Right atrium auricular region (tissue), 2 donors: ENCODE results near the gene HLA-DPB1. TPM values are rescaled to one million over a fixed set of nuclear protein-coding genes. Genes with fewer than 3 reads are reported as not detected.

Experiments
- DNase-seq: peaks from one replicate; pipeline ENCODE4 v3.0.0-alpha.2; 2019; ENCODE audit warnings: low spot score
- H3K27ac ChIP-seq, 2 donors: fragments of 200-600 bp; sonication (generic); 1 replicate in 1 of 2; 2 replicates in 1 of 2; pipeline ENCODE4 v1.5.1; 2016 to 2019
- H3K27me3 ChIP-seq, 2 donors: fragments of 200-600 bp; sonication (generic); one replicate each; pipeline versions ENCODE4 v1.5.1 to v1.6.0; 2017 to 2019
- H3K36me3 ChIP-seq: fragments of 200-600 bp; sonication (generic); one replicate; pipeline ENCODE4 v1.5.1; 2016
- H3K4me1 ChIP-seq, 2 donors: fragments of 200-600 bp; sonication (generic); one replicate each; pipeline versions ENCODE4 v1.5.1 to v1.6.0; 2017 to 2019
- H3K4me3 ChIP-seq, 2 donors: fragments of 200-600 bp; sonication (generic); 1 replicate in 1 of 2; 2 replicates in 1 of 2; pipeline ENCODE4 v1.5.1; 2017 to 2019; ENCODE audit warnings: mild to moderate bottlenecking in 1 of 2, moderate library complexity in 1 of 2
- H3K9me3 ChIP-seq, 2 donors: fragments of 200-600 bp; sonication (generic); one replicate each; pipeline ENCODE4 v1.5.1; 2019
- CTCF ChIP-seq, 2 donors: fragments of 200-600 bp; sonication (generic); IDR thresholded peaks; one replicate each; pipeline ENCODE4 v1.5.1; 2019; ENCODE audit warnings: antibody characterized with exemption in 2 of 2
- total RNA-seq, 2 donors: library from RNA; depleted of rRNA; stranded (reverse); fragments of >200 nt; gene quantifications; one replicate each; pipeline ENCODE4 v1.1.0, GENCODE V29; 2016

HLA-DPB1 gene
- total RNA-seq, 2 donors from 2014 or later, result 22.0 to 76.7 TPM

GRCh38 chr6:33073431-33073871 is 2.3 kb upstream of the HLA-DPB1 start, which contains the start of gene HLA-DPA1:
Gene HLA-DPA1 (minus strand): TSS chr6:33073649.
- Histone ChIP-seq H3K27ac (peak within 1 kb of the TSS; percentile 40), H3K27me3 (no peaks in the 10 kb centered on the region), H3K4me3 (peak within 1 kb of the TSS; percentile 26 to 33), H3K4me1 (no peaks in the 10 kb centered on the region), H3K9me3 (no peaks in the 10 kb centered on the region), H3K36me3 (no peaks in the 10 kb centered on the region)
- TF ChIP-seq CTCF (IDR thresholded peaks at IDR 0.05), result no peak
- DNase-seq, result no peak

GRCh38 chr6:33075208-33075567 is 602 bp upstream of the HLA-DPB1 start:
- Histone ChIP-seq H3K27ac (peak overlapping the region; percentile 29 to 66), H3K4me1 (peaks cover 0 to 4% of the 10 kb centered on the region in 2 donors), H3K36me3 (no peaks in the 10 kb centered on the region), H3K9me3 (no peaks in the 10 kb centered on the region), H3K27me3 (no peaks in the 10 kb centered on the region), H3K4me3 (no peak overlapping the region)
- no peak for TF ChIP-seq CTCF (IDR thresholded peaks at IDR 0.05)
- DNase-seq, result no peak

GRCh38 chr6:33076406-33076934 is 680 bp downstream of the HLA-DPB1 start:
- no peak for DNase-seq
- H3K9me3 ChIP-seq, result no peaks in the 10 kb centered on the region
- H3K27ac ChIP-seq, result peak overlapping the region; percentile 66 to 74
- peak overlapping the region; percentile 15 to 42 for H3K4me3 ChIP-seq
- no peaks in the 10 kb centered on the region for H3K36me3 ChIP-seq
- peaks cover 0 to 11% of the 10 kb centered on the region in 2 donors for H3K4me1 ChIP-seq
- TF ChIP-seq CTCF (IDR thresholded peaks at IDR 0.05), result no peak
- no peaks in the 10 kb centered on the region for H3K27me3 ChIP-seq

- Histone ChIP-seq H3K4me3 (no peak overlapping the region), H3K27me3 (no peaks in the 10 kb centered on the region), H3K9me3 (no peaks in the 10 kb centered on the region), H3K4me1 (peaks cover 0 to 17% of the 10 kb centered on the region in 2 donors), H3K27ac (no peak overlapping the region), H3K36me3 (no peaks in the 10 kb centered on the region)
- no peak for DNase-seq
- no peak for TF ChIP-seq CTCF (IDR thresholded peaks at IDR 0.05)
Measured at GRCh38 chr6:33077908-33078307, 2.1 kb downstream of the HLA-DPB1 start.

GRCh38 chr6:33078442-33078841 is 2.7 kb downstream of the HLA-DPB1 start:
- TF ChIP-seq CTCF (IDR thresholded peaks at IDR 0.05), result no peak

More at GRCh38 chr6:33078442-33078841, 2.7 kb downstream of the HLA-DPB1 start:
- Histone ChIP-seq H3K4me3 (no peak overlapping the region), H3K36me3 (peaks cover 2% of the 10 kb centered on the region), H3K27ac (no peak overlapping the region), H3K4me1 (peaks cover 0 to 21% of the 10 kb centered on the region in 2 donors), H3K9me3 (no peaks in the 10 kb centered on the region), H3K27me3 (no peaks in the 10 kb centered on the region)
- no peak for DNase-seq
